HepG2 (cell line): Measurements from ENCODE around the gene TNIP1. TPM values are rescaled to one million over a fixed set of nuclear protein-coding genes. Genes with fewer than 3 reads are reported as not detected.

Source experiments
- ASH2L ChIP-seq: fragments of 300-600, 200-600 bp; sonication (generic); IDR thresholded peaks from 2 replicates; pipeline ENCODE4 v1.7.0; 2017; ENCODE audit warnings: low read depth, mild to moderate bottlenecking, moderate library complexity, mixed read lengths, low read length; ENCODE audit not compliant: insufficient read length
- CBX5 ChIP-seq: sonication (generic); formaldehyde crosslinking; IDR thresholded peaks from 2 replicates; pipeline ENCODE4 v1.4.0; 2020; ENCODE audit warnings: missing genetic modification reagents, borderline replicate concordance
- CEBPB ChIP-seq: IDR thresholded peaks from 2 replicates; pipeline ENCODE4 v1.6.1; 2011; ENCODE audit warnings: low read depth, low read length, improper control_type of control experiment, borderline replicate concordance
- CHD4 ChIP-seq: fragments of 200-600 bp; sonication (generic); IDR thresholded peaks from 2 replicates; pipeline ENCODE4 v1.7.0; 2017; ENCODE audit warnings: mild to moderate bottlenecking, low read length, borderline replicate concordance
- ERF ChIP-seq: IDR thresholded peaks from 2 replicates; pipeline ENCODE4 v1.6.1; 2018; ENCODE audit warnings: missing biosample characterization, missing genetic modification reagents
- HINFP ChIP-seq: sonication (generic); formaldehyde crosslinking; IDR thresholded peaks from 2 replicates; pipeline ENCODE4 v1.4.0; 2020; ENCODE audit warnings: low read depth, mild to moderate bottlenecking, missing genetic modification reagents
- KDM6A ChIP-seq: IDR thresholded peaks from 2 replicates; pipeline ENCODE4 v1.6.1; 2016; ENCODE audit warnings: low read depth
- MED1 ChIP-seq: sonication (generic); formaldehyde crosslinking; IDR thresholded peaks from 2 replicates; pipeline ENCODE4 v1.4.0; 2020; ENCODE audit warnings: missing genetic modification reagents
- MXI1 ChIP-seq: IDR thresholded peaks from 3 replicates; pipeline ENCODE4 v1.6.1; 2012; ENCODE audit warnings: low read depth, low read length, inconsistent platforms, borderline replicate concordance
- NCOA2 ChIP-seq: sonication (generic); formaldehyde crosslinking; IDR thresholded peaks from 2 replicates; pipeline ENCODE4 v1.8.0; 2022; ENCODE audit warnings: inconsistent platforms
- NR2F1 ChIP-seq, 2 experiments: fragments of 450-650 bp in 1 of 2; formaldehyde crosslinking in 1 of 2; IDR thresholded peaks; 2 replicates each; pipeline versions ENCODE4 v1.5.0 to v1.6.1; 2016 to 2020; ENCODE audit warnings: mild to moderate bottlenecking in 1 of 2, missing compliant biosample characterization in 1 of 2, missing genetic modification reagents in 1 of 2, moderate library complexity in 1 of 2
- NR2F2 ChIP-seq: IDR thresholded peaks from 2 replicates; pipeline ENCODE4 v1.6.1; 2012; ENCODE audit warnings: low read depth, inconsistent platforms, borderline replicate concordance
- PHF21A ChIP-seq: sonication (generic); formaldehyde crosslinking; IDR thresholded peaks from 2 replicates; pipeline ENCODE4 v1.5.0; 2020; ENCODE audit warnings: mild to moderate bottlenecking, missing genetic modification reagents
- PPARG ChIP-seq: conservative IDR thresholded peaks from 2 replicates; pipeline ENCODE4 v1.6.1; 2016; ENCODE audit warnings: missing biosample characterization, missing genetic modification reagents
- TEAD3 ChIP-seq: optimal IDR thresholded peaks from 2 replicates; pipeline ENCODE3; 2016; ENCODE audit warnings: borderline replicate concordance
- TRIM24 ChIP-seq: sonication (generic); formaldehyde crosslinking; IDR thresholded peaks from 2 replicates; pipeline ENCODE4 v1.8.0; 2022; ENCODE audit warnings: mild to moderate bottlenecking, missing genetic modification reagents
- ZBTB37 ChIP-seq: sonication (generic); formaldehyde crosslinking; IDR thresholded peaks from 2 replicates; pipeline ENCODE4 v1.4.0; 2020; ENCODE audit warnings: mild to moderate bottlenecking, missing genetic modification reagents
- ZFX ChIP-seq: sonication (generic); formaldehyde crosslinking; IDR thresholded peaks from 2 replicates; pipeline ENCODE4 v1.4.0; 2020; ENCODE audit warnings: mild to moderate bottlenecking, low read depth, missing genetic modification reagents, moderate library complexity
- ZNF263 ChIP-seq: sonication (generic); formaldehyde crosslinking; IDR thresholded peaks from 2 replicates; pipeline ENCODE4 v1.4.0; 2020; ENCODE audit warnings: missing genetic modification reagents
- ZNF430 ChIP-seq: sonication (generic); formaldehyde crosslinking; IDR thresholded peaks from 2 replicates; pipeline ENCODE4 v1.9.0; 2021; ENCODE audit warnings: mild to moderate bottlenecking, missing genetic modification reagents
- ZNF44 ChIP-seq: sonication (generic); formaldehyde crosslinking; IDR thresholded peaks from 2 replicates; pipeline ENCODE4 v1.5.1; 2020; ENCODE audit warnings: mild to moderate bottlenecking, missing genetic modification reagents
- polyA plus RNA-seq, 8 experiments: library from polyadenylated mRNA; depleted of rRNA in 3 of 8; stranded (reverse) in 7 of 8; unstranded in 1 of 8; fragments of >200 nt; fragmentation: Illumina TruSeq in 4 of 8; extraction: Trizol in 4 of 8; gene quantifications; 2 replicates each; pipeline versions ENCODE4 v1.2.1 to v1.2.3, GENCODE V29; 2011 to 2016; ENCODE audit warnings: low read depth in 4 of 8, missing spikeins in 1 of 8, mixed read lengths in 1 of 8; ENCODE audit not compliant: insufficient read depth in 1 of 8
- total RNA-seq, 5 experiments: library from RNA; depleted of rRNA; stranded (reverse); fragments of >200 nt; fragmentation: Illumina TruSeq; extraction: Trizol; gene quantifications; 2 replicates each; pipeline ENCODE4 v1.2.3, GENCODE V29; 2016; ENCODE audit warnings: low read depth in 1 of 5
- TF ChIP-seq, protein P1 (sequence below): conservative IDR thresholded peaks from 2 replicates; pipeline ENCODE4 v1.6.1; 2018; ENCODE audit warnings: missing genetic modification reagents

Gene TNIP1
- total and polyA plus RNA-seq, 2 of the 13 experiments (the other 11 are each of a cell fraction or from before 2014, with no cell fraction given) = 26.2 to 45.9 TPM

GRCh38 chr5:151037561-151038411 lies 43.0 kb downstream of the TNIP1 start (continued):
- TF ChIP-seq NR2F2 (no peak), TRIM24 (CRISPR knock-in tag) (0 out of 2 replicates have a peak, but pooled peaks have one; percentile 26), CHD4 (no peak), MED1 (CRISPR knock-in tag) (0 out of 2 replicates have a peak, but pooled peaks have one; percentile 17), NCOA2 (CRISPR knock-in tag) (peak; percentile 16; the same call in 1 of the 2 replicates), ASH2L (no peak), PHF21A (CRISPR knock-in tag) (peak; percentile 34; the same call in 1 of the 2 replicates), NR2F1 (CRISPR knock-in tag; IDR thresholded peaks at IDR 0.05) (no peak), ZBTB37 (peak; percentile 85; the same call in 1 of the 2 replicates), PPARG (CRISPR knock-in tag) (no peak), HINFP (no peak), MXI1 (no peak), CEBPB (no peak), ZFX (peak; percentile 36; the same call in 1 of the 2 replicates), ZNF263 (CRISPR knock-in tag) (no peak), TEAD3 (CRISPR knock-in tag) (peak; percentile 26), ZNF430 (CRISPR knock-in tag) (0 out of 2 replicates have a peak, but pooled peaks have one; percentile 23), CBX5 (no peak), ERF (CRISPR knock-in tag) (no peak), KDM6A (CRISPR knock-in tag) (no peak), ZNF44 (CRISPR knock-in tag) (no peak)
- TF ChIP-seq, protein P1, sequence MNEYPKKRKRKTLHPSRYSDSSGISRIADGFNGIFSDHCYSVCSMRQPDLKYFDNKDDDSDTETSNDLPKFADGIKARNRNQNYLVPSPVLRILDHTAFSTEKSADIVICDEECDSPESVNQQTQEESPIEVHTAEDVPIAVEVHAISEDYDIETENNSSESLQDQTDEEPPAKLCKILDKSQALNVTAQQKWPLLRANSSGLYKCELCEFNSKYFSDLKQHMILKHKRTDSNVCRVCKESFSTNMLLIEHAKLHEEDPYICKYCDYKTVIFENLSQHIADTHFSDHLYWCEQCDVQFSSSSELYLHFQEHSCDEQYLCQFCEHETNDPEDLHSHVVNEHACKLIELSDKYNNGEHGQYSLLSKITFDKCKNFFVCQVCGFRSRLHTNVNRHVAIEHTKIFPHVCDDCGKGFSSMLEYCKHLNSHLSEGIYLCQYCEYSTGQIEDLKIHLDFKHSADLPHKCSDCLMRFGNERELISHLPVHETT (CRISPR knock-in tag) = no peak
